ENCODE data around the gene BLOC1S3. TPM values are rescaled to one million over a fixed set of nuclear protein-coding genes. Genes with fewer than 3 reads are reported as not detected.

Gene BLOC1S3
- total RNA-seq, 1 experiment from 2014 or later = 4.4 TPM

GRCh38 chr19:45150180-45150579 is 28.4 kb upstream of the BLOC1S3 start:
- Histone ChIP-seq H3K4me3 (ENCODE audit: low read length) (no peak overlapping the region), H3K27ac (ENCODE audit: low read length) (no peak overlapping the region), H3K9ac (ENCODE audit: low read length) (no peak overlapping the region), H3K9me2 (replicated peaks; ENCODE audit: insufficient read depth, low read length) (no peaks in the 10 kb centered on the region), H3K4me2 (ENCODE audit: low read depth, low read length, poor library complexity, severe bottlenecking) (no peak overlapping the region), H3K27me3 (ENCODE audit: low read length) (no peaks in the 10 kb centered on the region), H3K36me3 (ENCODE audit: insufficient read depth, low read length) (no peaks in the 10 kb centered on the region), H4K20me1 (ENCODE audit: insufficient read depth, low read depth, low read length) (no peaks in the 10 kb centered on the region), H3K4me1 (ENCODE audit: low read length) (no peaks in the 10 kb centered on the region), H3K9me3 (ENCODE audit: low read length) (no peaks in the 10 kb centered on the region), H2AFZ (ENCODE audit: low read length) (no peak overlapping the region), H3K79me2 (ENCODE audit: low read length) (no peaks in the 10 kb centered on the region)
- no peak for DNase-seq

DNA sequence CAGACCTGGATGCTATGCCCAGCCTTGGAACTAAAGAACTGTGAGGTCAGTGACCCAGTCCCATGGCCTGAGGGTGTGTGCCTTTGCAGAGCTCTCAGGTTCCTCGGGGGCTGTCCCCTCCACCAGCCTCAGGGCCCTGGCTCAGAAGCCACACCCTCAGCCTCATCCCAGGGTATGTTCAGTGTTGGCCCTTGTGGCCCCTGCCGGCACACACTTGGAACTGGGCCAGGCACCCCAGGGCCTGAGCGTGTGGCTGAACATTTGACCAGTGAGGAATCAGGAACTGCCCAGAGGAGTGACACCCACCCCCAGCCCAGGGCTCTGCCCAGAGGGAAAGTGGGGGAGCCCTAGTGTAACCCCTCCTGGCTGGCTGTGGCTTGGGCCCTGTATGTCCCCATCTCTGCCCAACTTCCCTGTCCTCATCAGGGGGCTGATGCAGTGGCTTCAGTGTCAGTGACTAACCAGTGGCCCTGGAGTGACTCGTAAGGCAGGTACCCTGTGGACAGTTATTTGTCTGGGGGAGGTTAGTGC is 27.8 kb upstream of the BLOC1S3 start:
- Histone ChIP-seq H3K9ac (ENCODE audit: low read length) (no peak overlapping the region), H4K20me1 (ENCODE audit: insufficient read depth, low read depth, low read length) (no peaks in the 10 kb centered on the region), H3K4me2 (ENCODE audit: low read depth, low read length, poor library complexity, severe bottlenecking) (no peak overlapping the region), H3K9me2 (replicated peaks; ENCODE audit: insufficient read depth, low read length) (no peaks in the 10 kb centered on the region), H3K4me1 (ENCODE audit: low read length) (no peaks in the 10 kb centered on the region), H3K36me3 (ENCODE audit: insufficient read depth, low read length) (no peaks in the 10 kb centered on the region), H2AFZ (ENCODE audit: low read length) (no peak overlapping the region), H3K79me2 (ENCODE audit: low read length) (no peaks in the 10 kb centered on the region), H3K27me3 (ENCODE audit: low read length) (no peaks in the 10 kb centered on the region), H3K4me3 (ENCODE audit: low read length) (no peak overlapping the region), H3K27ac (ENCODE audit: low read length) (no peak overlapping the region), H3K9me3 (ENCODE audit: low read length) (no peaks in the 10 kb centered on the region)
- no peak for DNase-seq

GRCh38 chr19:45151320-45151719 is 27.3 kb upstream of the BLOC1S3 start:
- no peak overlapping the region for H3K4me2 ChIP-seq (ENCODE audit: low read depth, low read length, poor library complexity, severe bottlenecking)

GRCh38 chr19:45151821-45152503 is 26.6 kb upstream of the BLOC1S3 start:
- no peak overlapping the region for H3K4me2 ChIP-seq (ENCODE audit: low read depth, low read length, poor library complexity, severe bottlenecking)
- no peak for DNase-seq
- H3K4me1 ChIP-seq (ENCODE audit: low read length) = no peaks in the 10 kb centered on the region
- no peaks in the 10 kb centered on the region for H3K36me3 ChIP-seq (ENCODE audit: insufficient read depth, low read length)
- H3K79me2 ChIP-seq (ENCODE audit: low read length) = no peaks in the 10 kb centered on the region
- no peak overlapping the region for H2AFZ ChIP-seq (ENCODE audit: low read length)
- H3K4me3 ChIP-seq (ENCODE audit: low read length) = no peak overlapping the region
- H3K9me2 ChIP-seq (replicated peaks; ENCODE audit: insufficient read depth, low read length) = no peaks in the 10 kb centered on the region
- no peaks in the 10 kb centered on the region for H4K20me1 ChIP-seq (ENCODE audit: insufficient read depth, low read depth, low read length)
- no peaks in the 10 kb centered on the region for H3K9me3 ChIP-seq (ENCODE audit: low read length)
- H3K9ac ChIP-seq (ENCODE audit: low read length) = no peak overlapping the region
- no peaks in the 10 kb centered on the region for H3K27me3 ChIP-seq (ENCODE audit: low read length)
- no peak overlapping the region for H3K27ac ChIP-seq (ENCODE audit: low read length)

More at GRCh38 chr19:45151320-45151719, 27.3 kb upstream of the BLOC1S3 start:
- H3K27ac ChIP-seq (ENCODE audit: low read length) = no peak overlapping the region
- no peaks in the 10 kb centered on the region for H3K9me3 ChIP-seq (ENCODE audit: low read length)
- H3K79me2 ChIP-seq (ENCODE audit: low read length) = no peaks in the 10 kb centered on the region
- H3K4me1 ChIP-seq (ENCODE audit: low read length) = no peaks in the 10 kb centered on the region
- no peak overlapping the region for H3K4me3 ChIP-seq (ENCODE audit: low read length)
- no peak overlapping the region for H3K9ac ChIP-seq (ENCODE audit: low read length)
- H2AFZ ChIP-seq (ENCODE audit: low read length) = no peak overlapping the region
- H4K20me1 ChIP-seq (ENCODE audit: insufficient read depth, low read depth, low read length) = no peaks in the 10 kb centered on the region
- H3K36me3 ChIP-seq (ENCODE audit: insufficient read depth, low read length) = no peaks in the 10 kb centered on the region
- DNase-seq = no peak
- H3K9me2 ChIP-seq (replicated peaks; ENCODE audit: insufficient read depth, low read length) = no peaks in the 10 kb centered on the region
- H3K27me3 ChIP-seq (ENCODE audit: low read length) = no peaks in the 10 kb centered on the region

DNA sequence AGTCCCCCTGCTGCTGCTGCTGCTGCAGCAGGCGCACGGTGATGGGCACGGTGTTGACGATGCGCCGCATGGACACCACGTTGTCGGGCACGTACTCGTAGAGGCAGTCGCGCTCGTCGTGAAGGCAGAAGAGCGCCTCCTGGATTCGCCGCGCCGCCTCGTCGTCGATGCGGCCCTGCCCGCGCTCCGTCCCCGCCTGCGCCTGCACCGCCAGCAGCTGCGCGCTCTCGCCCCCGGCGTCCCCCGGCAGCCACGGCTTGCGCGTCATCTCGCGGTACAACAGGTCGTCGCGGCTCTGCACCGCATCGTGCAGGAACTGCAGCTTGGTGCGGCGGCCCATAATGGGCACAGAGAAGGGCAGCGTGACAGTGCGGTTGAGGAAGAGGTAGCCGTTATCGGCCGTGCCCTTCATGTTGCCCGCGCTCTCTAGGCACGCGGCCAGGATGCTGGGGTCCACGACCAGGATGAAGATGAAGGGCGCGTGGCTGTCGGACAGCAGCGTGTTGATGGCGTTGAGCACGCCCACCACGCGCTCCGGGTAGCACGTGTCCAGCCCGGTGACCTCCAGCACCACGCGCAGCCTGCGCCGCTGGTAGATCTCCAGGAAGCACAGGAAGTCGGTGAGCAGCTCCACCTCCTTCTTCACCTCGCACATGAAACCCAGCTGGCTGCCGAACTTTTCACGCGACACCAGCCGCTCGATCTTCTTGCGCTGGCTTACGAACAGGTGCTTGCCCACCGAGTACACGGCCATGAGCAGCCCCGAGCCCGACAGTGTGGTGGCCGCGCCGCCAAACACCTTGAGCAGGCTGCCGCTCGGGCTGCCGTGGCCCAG is 25.9 kb upstream of the BLOC1S3 start:
- Histone ChIP-seq H3K9me2 (replicated peaks; ENCODE audit: insufficient read depth, low read length) (no peaks in the 10 kb centered on the region), H3K27ac (ENCODE audit: low read length) (no peak overlapping the region), H3K4me3 (ENCODE audit: low read length) (no peak overlapping the region), H3K4me2 (ENCODE audit: low read depth, low read length, poor library complexity, severe bottlenecking) (no peak overlapping the region), H3K27me3 (ENCODE audit: low read length) (no peaks in the 10 kb centered on the region), H3K9ac (ENCODE audit: low read length) (no peak overlapping the region), H3K4me1 (ENCODE audit: low read length) (no peaks in the 10 kb centered on the region), H2AFZ (ENCODE audit: low read length) (no peak overlapping the region), H4K20me1 (ENCODE audit: insufficient read depth, low read depth, low read length) (no peaks in the 10 kb centered on the region), H3K9me3 (ENCODE audit: low read length) (no peaks in the 10 kb centered on the region), H3K36me3 (ENCODE audit: insufficient read depth, low read length) (no peaks in the 10 kb centered on the region), H3K79me2 (ENCODE audit: low read length) (no peaks in the 10 kb centered on the region)
- no peak for DNase-seq

- no peak overlapping the region for H3K9ac ChIP-seq (ENCODE audit: low read length)
- no peaks in the 10 kb centered on the region for H3K4me1 ChIP-seq (ENCODE audit: low read length)
- H3K27me3 ChIP-seq (ENCODE audit: low read length) = no peaks in the 10 kb centered on the region
- DNase-seq = no peak
- no peak overlapping the region for H3K27ac ChIP-seq (ENCODE audit: low read length)
- no peak overlapping the region for H3K4me2 ChIP-seq (ENCODE audit: low read depth, low read length, poor library complexity, severe bottlenecking)
- H4K20me1 ChIP-seq (ENCODE audit: insufficient read depth, low read depth, low read length) = no peaks in the 10 kb centered on the region
- no peak overlapping the region for H2AFZ ChIP-seq (ENCODE audit: low read length)
- H3K36me3 ChIP-seq (ENCODE audit: insufficient read depth, low read length) = no peaks in the 10 kb centered on the region
- no peaks in the 10 kb centered on the region for H3K9me3 ChIP-seq (ENCODE audit: low read length)
- H3K9me2 ChIP-seq (replicated peaks; ENCODE audit: insufficient read depth, low read length) = no peaks in the 10 kb centered on the region
- no peaks in the 10 kb centered on the region for H3K79me2 ChIP-seq (ENCODE audit: low read length)
- H3K4me3 ChIP-seq (ENCODE audit: low read length) = no peak overlapping the region
Observed at GRCh38 chr19:45153339-45154063, 25.1 kb upstream of the BLOC1S3 start.

DNA sequence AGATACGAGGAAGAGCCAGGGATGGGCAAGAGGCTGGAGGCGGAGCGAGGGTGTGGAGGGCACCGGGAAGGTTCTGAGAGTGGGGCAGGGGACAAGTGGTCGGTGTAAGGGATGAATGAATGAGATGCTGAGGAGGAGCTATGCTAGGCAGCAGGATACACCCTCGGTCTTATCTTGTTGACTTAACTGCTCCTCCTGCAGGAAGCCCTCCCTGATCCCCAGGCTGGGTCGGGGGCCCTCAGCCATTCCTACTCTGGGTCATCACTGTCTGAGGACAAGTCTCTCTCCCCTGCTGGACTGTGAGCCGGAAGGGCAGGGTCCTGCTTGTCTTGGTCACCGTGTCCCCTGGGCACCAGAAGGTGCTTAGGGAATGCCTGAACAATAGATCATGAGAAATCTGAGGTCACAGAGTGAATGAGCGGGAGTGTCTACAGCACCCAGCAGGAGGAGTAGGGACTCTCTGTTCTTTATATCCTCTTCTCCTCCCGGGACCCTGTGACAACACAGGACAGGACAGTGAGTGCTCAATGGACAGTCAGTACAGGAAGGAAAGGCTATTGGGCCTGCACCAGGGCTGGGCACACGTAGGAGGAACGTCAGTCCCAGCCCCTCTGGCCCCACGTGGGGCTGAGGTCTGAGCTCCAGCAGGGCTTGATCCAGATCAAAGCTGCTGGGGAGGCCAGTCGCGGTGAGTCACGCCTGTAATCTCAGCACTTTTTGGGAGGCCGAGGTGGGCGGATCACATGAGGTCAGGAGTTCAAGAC is 24.3 kb upstream of the BLOC1S3 start:
- Histone ChIP-seq H4K20me1 (ENCODE audit: insufficient read depth, low read depth, low read length) (0 out of 2 replicates have a peak, but pooled peaks cover 4% of the 10 kb centered on the region), H3K4me2 (ENCODE audit: low read depth, low read length, poor library complexity, severe bottlenecking) (no peak overlapping the region), H3K9ac (ENCODE audit: low read length) (no peak overlapping the region)

More for the DNA sequence above, 24.3 kb upstream of the BLOC1S3 start:
- no peaks in the 10 kb centered on the region for H3K36me3 ChIP-seq (ENCODE audit: insufficient read depth, low read length)
- H3K79me2 ChIP-seq (ENCODE audit: low read length) = no peaks in the 10 kb centered on the region
- no peak for DNase-seq
- no peaks in the 10 kb centered on the region for H3K4me1 ChIP-seq (ENCODE audit: low read length)
- no peak overlapping the region for H3K27ac ChIP-seq (ENCODE audit: low read length)
- H3K9me3 ChIP-seq (ENCODE audit: low read length) = no peaks in the 10 kb centered on the region
- H3K27me3 ChIP-seq (ENCODE audit: low read length) = no peaks in the 10 kb centered on the region
- no peaks in the 10 kb centered on the region for H3K9me2 ChIP-seq (replicated peaks; ENCODE audit: insufficient read depth, low read length)
- no peak overlapping the region for H3K4me3 ChIP-seq (ENCODE audit: low read length)
- H2AFZ ChIP-seq (ENCODE audit: low read length) = no peak overlapping the region
